GM23248 (cell line): ENCODE data around the gene SLC12A7. TPM values are rescaled to one million over a fixed set of nuclear protein-coding genes. Genes with fewer than 3 reads are reported as not detected.

Source experiments
- DNase-seq: peaks from one replicate; pipeline ENCODE4 v3.0.0-alpha.2; 2015
- H2AFZ ChIP-seq: fragments of 200-600 bp; sonication (generic); 2 replicates; pipeline ENCODE4 v1.6.1; 2016; ENCODE audit warnings: antibody characterized with exemption
- H3F3A ChIP-seq: fragments of 200-600 bp; sonication (generic); 2 replicates; pipeline ENCODE4 v1.6.1; 2016; ENCODE audit warnings: mild to moderate bottlenecking, antibody characterized with exemption, mixed run types; ENCODE audit not compliant: insufficient read depth
- H3K27ac ChIP-seq: fragments of 200-600 bp; sonication (generic); 2 replicates; pipeline ENCODE4 v1.5.1; 2016; ENCODE audit warnings: mild to moderate bottlenecking
- H3K27me3 ChIP-seq: fragments of 200-600 bp; sonication (generic); replicated peaks from 2 replicates; pipeline ENCODE4 v1.6.1; 2016; ENCODE audit warnings: mild to moderate bottlenecking; ENCODE audit not compliant: insufficient read depth
- H3K36me3 ChIP-seq: fragments of 200-600 bp; sonication (generic); 2 replicates; pipeline ENCODE4 v1.6.1; 2016; ENCODE audit warnings: low read depth, mild to moderate bottlenecking
- H3K4me1 ChIP-seq: fragments of 200-600 bp; sonication (generic); 2 replicates; pipeline ENCODE4 v1.6.1; 2016; ENCODE audit warnings: mild to moderate bottlenecking; ENCODE audit not compliant: insufficient read depth
- H3K4me2 ChIP-seq: fragments of 200-600 bp; sonication (generic); one replicate; pipeline ENCODE4 v1.6.1; 2016; ENCODE audit warnings: mild to moderate bottlenecking; ENCODE audit not compliant: unreplicated experiment
- H3K4me3 ChIP-seq: fragments of 200-600 bp; sonication (generic); 2 replicates; pipeline ENCODE4 v1.5.1; 2016; ENCODE audit warnings: mild to moderate bottlenecking
- H3K79me2 ChIP-seq: fragments of 200-600 bp; sonication (generic); 2 replicates; pipeline ENCODE4 v1.6.1; 2016; ENCODE audit warnings: mild to moderate bottlenecking; ENCODE audit not compliant: insufficient read depth
- H3K9ac ChIP-seq: fragments of 200-600 bp; sonication (generic); 2 replicates; pipeline ENCODE4 v1.6.1; 2016; ENCODE audit warnings: mild to moderate bottlenecking
- H3K9me2 ChIP-seq: fragments of 200-600 bp; sonication (generic); 2 replicates; pipeline ENCODE4 v1.6.1; 2016; ENCODE audit warnings: mixed run types, mild to moderate bottlenecking, moderate library complexity; ENCODE audit not compliant: insufficient read depth
- H3K9me3 ChIP-seq: fragments of 200-600 bp; sonication (generic); one replicate; pipeline ENCODE4 v1.6.1; 2017; ENCODE audit warnings: low read depth
- H4K20me1 ChIP-seq: fragments of 200-600 bp; sonication (generic); 2 replicates; pipeline ENCODE4 v1.6.0; 2016; ENCODE audit not compliant: insufficient read depth
- EZH2 ChIP-seq: fragments of 200-600 bp; sonication (generic); IDR thresholded peaks from 2 replicates; pipeline ENCODE4 v1.6.1; 2018; ENCODE audit warnings: antibody characterized with exemption, mild to moderate bottlenecking; ENCODE audit not compliant: insufficient read depth, poor library complexity, severe bottlenecking
- EZH2phosphoT487 ChIP-seq: fragments of 200-600 bp; sonication (generic); IDR thresholded peaks from 2 replicates; pipeline ENCODE4 v1.6.1; 2018; ENCODE audit warnings: antibody characterized with exemption, moderate library complexity, mild to moderate bottlenecking, low read depth; ENCODE audit not compliant: insufficient read depth
- WGBS, 2 experiments: methylation state at CpG; one replicate each; pipeline ENCODE4 v1.1.6; 2015 to 2017; ENCODE audit warnings: low lambda C conversion rate in 2 of 2, low coverage in 1 of 2; ENCODE audit errors: missing lambda C conversion rate in 2 of 2; 5-methylcytosine and 5-hydroxymethylcytosine counted together
- in situ Hi-C: fragments of 300-500 bp; cut with MboI; formaldehyde crosslinking; loops from 2 replicates; pipeline ENCODE4 v1.15.0; 2020
- polyA plus RNA-seq: library from polyadenylated mRNA; unstranded; fragments of >200 nt; fragmentation: Nextera tagmentation; extraction: Ambion mirVana; gene quantifications from 2 replicates; pipeline ENCODE4 v1.2.1, GENCODE V29; 2016
- total RNA-seq: library from RNA; depleted of rRNA; stranded (reverse); fragments of >200 nt; shearing (Covaris generic); gene quantifications from 2 replicates; pipeline ENCODE4 v1.2.3, GENCODE V29; 2014

Gene SLC12A7
- total and polyA plus RNA-seq, 2 experiments from 2014 or later: 0.75 to 1.9 TPM

- no peaks in the 10 kb centered on the region for H3K27me3 ChIP-seq
These were observed 78.7 kb downstream of the SLC12A7 start for GRCh38 chr5:1033178-1033577.

GRCh38 chr5:1032551-1033027, 79.3 kb downstream of the SLC12A7 start:
- Histone ChIP-seq H3F3A (no peaks in the 10 kb centered on the region), H3K9ac (no peak overlapping the region), H3K4me1 (no peaks in the 10 kb centered on the region), H2AFZ (no peak overlapping the region), H4K20me1 (no peaks in the 10 kb centered on the region), H3K4me2 (no peak overlapping the region), H3K27ac (no peak overlapping the region), H3K27me3 (no peaks in the 10 kb centered on the region), H3K36me3 (no peaks in the 10 kb centered on the region), H3K9me2 (no peaks in the 10 kb centered on the region), H3K4me3 (no peak overlapping the region), H3K79me2 (no peaks in the 10 kb centered on the region), H3K9me3 (no peaks in the 10 kb centered on the region)
- no peak for TF ChIP-seq EZH2
- TF ChIP-seq EZH2phosphoT487: no peak
- DNase-seq: no peak
- in situ Hi-C loops: no loop called here
- 76 to 85% methylated on average over 14 of the region's 14 CpGs for WGBS, 2 experiments

More at GRCh38 chr5:1033178-1033577, 78.7 kb downstream of the SLC12A7 start:
- Histone ChIP-seq H3K4me3 (no peak overlapping the region), H3F3A (no peaks in the 10 kb centered on the region), H4K20me1 (no peaks in the 10 kb centered on the region), H3K36me3 (no peaks in the 10 kb centered on the region), H3K4me1 (no peaks in the 10 kb centered on the region), H3K79me2 (no peaks in the 10 kb centered on the region), H3K4me2 (no peak overlapping the region), H2AFZ (no peak overlapping the region), H3K9ac (no peak overlapping the region), H3K9me3 (no peaks in the 10 kb centered on the region), H3K9me2 (no peaks in the 10 kb centered on the region), H3K27ac (no peak overlapping the region)
- no peak for TF ChIP-seq EZH2phosphoT487
- TF ChIP-seq EZH2: no peak
- no peak for DNase-seq
- in situ Hi-C loops: no loop called here
- WGBS, 2 experiments: 86 to 90% methylated on average over 20 to 26 of the region's 26 CpGs

- no peaks in the 10 kb centered on the region for H3K27me3 ChIP-seq
These were observed 79.9 kb downstream of the SLC12A7 start for GRCh38 chr5:1032011-1032410.

GRCh38 chr5:1031306-1031959, 80.4 kb downstream of the SLC12A7 start:
- Histone ChIP-seq H3K4me1 (no peaks in the 10 kb centered on the region), H3K9ac (no peak overlapping the region), H3K79me2 (no peaks in the 10 kb centered on the region), H4K20me1 (no peaks in the 10 kb centered on the region), H3F3A (no peaks in the 10 kb centered on the region), H2AFZ (no peak overlapping the region), H3K4me2 (no peak overlapping the region), H3K36me3 (no peaks in the 10 kb centered on the region), H3K27me3 (no peaks in the 10 kb centered on the region), H3K4me3 (no peak overlapping the region), H3K9me3 (no peaks in the 10 kb centered on the region), H3K27ac (no peak overlapping the region), H3K9me2 (no peaks in the 10 kb centered on the region)
- DNase-seq: no peak
- WGBS, 2 experiments: 67 to 70% methylated on average over 18 to 19 of the region's 19 CpGs
- no peak for TF ChIP-seq EZH2
- TF ChIP-seq EZH2phosphoT487: no peak
- in situ Hi-C loops: no loop called here

More at GRCh38 chr5:1032011-1032410, 79.9 kb downstream of the SLC12A7 start:
- Histone ChIP-seq H4K20me1 (no peaks in the 10 kb centered on the region), H3K27ac (no peak overlapping the region), H2AFZ (no peak overlapping the region), H3K9me2 (no peaks in the 10 kb centered on the region), H3K4me2 (no peak overlapping the region), H3K36me3 (no peaks in the 10 kb centered on the region), H3K79me2 (no peaks in the 10 kb centered on the region), H3K9ac (no peak overlapping the region), H3K4me1 (no peaks in the 10 kb centered on the region), H3F3A (no peaks in the 10 kb centered on the region), H3K4me3 (no peak overlapping the region), H3K9me3 (no peaks in the 10 kb centered on the region)
- no peak for DNase-seq
- in situ Hi-C loops: no loop called here
- TF ChIP-seq EZH2: no peak
- no peak for TF ChIP-seq EZH2phosphoT487
- WGBS, 2 experiments: 73 to 84% methylated on average over 15 to 16 of the region's 16 CpGs
